HUDEP-2 (cell line): ENCODE data around the gene GLIS2.
A peak's percentile ranks its signal among the peaks of the same experiment; 100 is the strongest.

ENCODE experiments used
- DNase-seq, 76 experiments: peaks; one replicate each; lab custom pipeline; 2025; ENCODE audit not compliant: unreplicated experiment in 76 of 76; lab: John Stamatoyannopoulos, UW

GLIS2 gene

DNA sequence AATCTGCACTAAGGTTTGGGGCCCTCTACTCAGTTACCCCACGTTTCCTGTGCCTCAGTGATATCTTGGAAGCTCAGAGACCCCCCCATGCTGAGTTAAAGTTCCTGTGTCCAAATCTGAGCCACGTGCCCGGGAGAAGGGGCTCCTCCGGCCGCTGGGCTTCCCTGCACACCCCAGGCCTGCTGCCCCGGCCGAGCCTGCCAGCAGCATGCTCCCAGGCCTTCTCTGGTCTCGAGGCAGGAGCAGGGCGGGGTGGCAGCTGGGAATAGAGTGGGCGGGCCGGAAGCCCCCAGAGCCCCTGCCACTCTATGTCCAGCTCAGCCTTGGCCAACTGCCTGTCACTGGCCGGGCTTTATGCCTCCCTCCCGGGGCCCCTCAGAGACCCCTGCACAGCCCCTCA lies 50.1 kb downstream of the GLIS2 start:
- DNase-seq: no peak

DNA sequence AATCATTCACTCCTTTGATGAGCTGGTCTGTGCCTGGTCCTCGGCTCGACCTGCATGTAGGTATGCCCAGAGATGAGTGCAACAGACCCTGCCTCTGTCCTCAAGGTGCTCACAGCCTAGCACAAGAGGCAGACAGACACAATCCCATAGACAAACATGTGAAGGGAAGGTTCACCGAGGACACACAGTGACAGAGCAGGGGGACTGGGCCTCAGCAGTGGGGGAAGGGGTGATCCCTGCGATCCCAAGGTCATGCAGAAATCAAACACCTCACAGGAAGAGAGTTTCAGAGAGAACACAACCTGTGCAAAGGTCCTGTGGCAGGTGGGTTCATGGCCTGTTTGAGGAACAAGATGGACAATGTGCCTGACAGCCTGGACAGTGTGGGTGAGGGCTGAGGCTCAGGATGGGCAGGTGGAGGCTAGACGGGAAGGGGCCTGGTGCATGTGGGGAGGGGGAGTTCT lies 51.6 kb downstream of the GLIS2 start:
- DNase-seq: no peak

DNA sequence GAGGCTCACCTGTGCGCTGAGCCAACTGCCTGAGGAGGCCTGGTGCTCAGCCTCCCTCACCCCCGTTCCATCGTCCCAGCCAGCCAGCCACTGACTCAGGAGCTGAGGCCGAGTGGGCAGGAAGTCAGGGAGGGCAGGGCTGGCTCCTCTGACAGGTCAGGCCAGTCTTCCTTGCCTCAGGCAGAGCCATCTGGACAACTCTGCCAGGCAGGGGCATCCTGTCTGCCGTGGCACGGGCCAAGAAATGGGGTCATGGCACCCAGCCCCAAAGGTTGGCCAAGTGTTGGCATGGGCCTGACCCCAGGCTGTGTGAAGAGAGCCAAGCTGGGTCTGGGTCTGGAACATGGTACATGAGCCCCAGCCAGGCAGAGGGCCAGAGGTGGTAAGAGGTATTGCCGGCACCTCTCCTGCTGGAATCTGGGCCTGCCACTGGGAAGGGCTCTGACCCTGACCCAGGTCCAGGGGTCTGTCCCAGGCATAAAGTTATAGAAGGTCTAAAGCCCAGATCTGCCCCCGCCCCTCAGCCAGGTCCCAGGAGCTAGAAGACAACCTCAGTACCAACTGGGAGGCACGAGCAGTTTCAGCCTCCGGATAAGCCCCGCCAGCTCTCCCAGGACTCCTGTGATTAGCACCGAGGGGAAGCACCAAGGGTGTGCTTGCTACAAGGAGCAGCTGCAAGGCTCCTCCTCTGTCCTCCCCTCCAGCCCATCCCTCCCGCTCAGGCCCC lies 53.3 kb downstream of the GLIS2 start:
- no peak for DNase-seq

DNA sequence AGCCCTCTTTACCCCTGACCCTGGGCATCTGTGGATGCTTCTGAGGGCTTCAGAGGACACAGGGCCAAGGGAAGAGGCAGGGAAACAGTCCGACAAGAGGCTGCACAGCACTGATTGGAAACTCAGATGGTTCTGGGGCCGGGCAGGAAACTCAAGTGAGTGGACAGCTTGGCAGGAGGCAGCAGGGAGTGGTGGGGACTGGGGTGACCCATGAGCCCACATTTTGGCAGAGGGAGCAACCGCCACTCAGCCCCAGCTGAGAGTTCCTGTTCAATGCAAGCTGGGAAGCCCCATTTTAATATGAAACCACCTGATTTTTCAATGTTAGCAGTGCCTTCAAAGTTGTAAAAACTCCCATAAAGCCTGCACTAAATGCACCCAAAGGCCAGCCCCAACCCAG lies 54.3 kb downstream of the GLIS2 start:
- no peak for DNase-seq

DNA sequence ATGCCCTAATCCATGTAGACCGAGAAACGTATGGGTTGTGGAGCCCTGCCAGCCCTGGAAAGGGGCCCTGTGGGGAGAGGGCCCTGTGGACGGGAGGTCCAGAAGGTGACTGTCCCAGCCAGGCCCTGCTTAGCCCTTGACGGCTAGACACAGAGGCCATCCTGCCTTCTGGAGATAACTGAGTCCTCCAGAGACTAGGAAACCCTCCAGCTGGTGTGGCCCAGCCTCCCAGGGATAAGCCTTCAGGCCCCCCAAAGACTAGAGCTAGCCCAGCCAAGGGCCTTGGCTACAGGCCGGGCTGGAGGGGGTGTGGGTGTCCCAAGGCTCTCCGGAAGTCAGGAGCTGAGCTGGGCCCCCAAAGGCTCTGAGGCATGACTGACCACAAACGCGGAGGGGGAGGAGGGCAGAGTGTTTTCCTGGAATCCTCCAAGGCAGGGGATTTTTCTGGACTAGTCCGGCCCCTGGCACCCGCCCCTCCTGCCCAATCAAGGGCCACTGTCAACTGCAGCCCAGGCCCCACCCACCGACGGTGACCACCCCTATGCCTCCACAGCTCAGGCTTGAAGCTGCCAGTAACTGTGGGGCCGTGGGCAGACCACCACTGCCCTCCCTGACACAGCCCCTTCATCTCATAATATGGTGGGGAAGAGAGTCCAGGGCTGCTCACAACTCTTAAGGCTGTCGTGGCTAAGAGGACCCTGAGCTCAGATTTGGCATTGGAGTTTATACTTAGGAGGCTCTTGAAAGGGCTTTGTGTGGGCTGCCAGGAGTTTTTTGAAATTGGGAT lies 54.9 kb downstream of the GLIS2 start:
- peak in 1 of 76 experiments; percentile 19 for DNase-seq

DNA sequence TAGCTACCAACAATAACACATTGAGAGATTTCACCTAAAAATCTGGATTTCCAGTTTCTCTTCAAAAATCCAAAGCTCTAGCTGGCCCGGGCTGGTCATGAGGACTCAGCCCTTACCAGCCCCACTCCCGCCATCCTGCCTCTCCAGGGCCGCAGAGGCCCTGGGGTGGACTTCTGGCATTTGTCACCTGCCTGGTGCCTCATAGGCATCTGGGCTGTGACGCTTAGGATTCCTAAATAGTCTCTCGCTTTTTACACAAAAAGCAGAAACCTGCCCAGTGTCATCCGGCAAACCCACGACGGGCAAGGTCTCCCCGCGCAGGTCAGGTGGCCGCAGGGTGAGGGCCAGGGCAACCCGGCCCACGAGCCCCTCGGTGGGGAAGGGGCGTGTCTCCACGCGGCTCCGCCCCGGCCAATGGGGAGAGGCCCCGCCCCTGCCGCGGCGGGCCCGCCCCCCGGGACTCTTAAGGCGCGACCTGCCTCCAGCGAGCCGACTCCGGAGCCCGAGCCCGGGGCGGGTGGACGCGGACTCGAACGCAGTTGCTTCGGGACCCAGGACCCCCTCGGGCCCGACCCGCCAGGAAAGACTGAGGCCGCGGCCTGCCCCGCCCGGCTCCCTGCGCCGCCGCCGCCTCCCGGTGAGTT lies 55.6 kb downstream of the GLIS2 start, which contains the start of gene VASN:
Gene VASN (plus strand): TSS at position 492 of the 644 bp plus-strand sequence. CDS start 9,030 bp downstream, outside the sequence.
- peak in 56 of 76 experiments; percentile 4 to 69 (median 45) for DNase-seq

DNA sequence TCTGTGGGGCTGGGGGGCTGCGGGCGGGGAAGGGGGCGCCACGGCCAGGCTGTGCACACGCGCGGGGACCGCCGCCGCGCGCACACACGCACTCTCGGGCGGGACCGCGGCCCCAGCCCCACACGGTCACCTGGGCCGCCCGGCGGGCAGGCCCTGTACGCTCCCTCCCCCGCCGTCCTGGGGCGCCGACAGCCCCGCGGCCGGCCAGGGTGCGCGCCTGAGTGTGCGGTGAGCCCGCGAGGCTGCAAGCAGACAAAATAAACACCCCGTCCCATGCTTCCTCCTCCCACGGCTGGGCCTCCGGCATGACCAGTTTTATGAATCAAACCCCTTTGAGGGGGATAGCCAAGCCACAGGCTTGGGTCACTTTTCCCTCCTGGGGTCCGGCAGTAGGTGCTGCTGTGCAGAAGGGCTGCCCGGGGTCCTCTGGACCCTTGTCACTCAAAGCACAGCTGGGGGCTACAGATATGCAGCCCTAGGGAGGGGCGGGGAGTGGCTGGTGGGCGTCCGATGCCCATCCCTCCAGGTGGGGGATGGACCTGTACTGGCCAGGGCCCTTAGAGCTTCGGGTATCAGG lies 56.2 kb downstream of the GLIS2 start:
- DNase-seq: peak in 2 of 76 experiments; percentile 14 to 18

DNA sequence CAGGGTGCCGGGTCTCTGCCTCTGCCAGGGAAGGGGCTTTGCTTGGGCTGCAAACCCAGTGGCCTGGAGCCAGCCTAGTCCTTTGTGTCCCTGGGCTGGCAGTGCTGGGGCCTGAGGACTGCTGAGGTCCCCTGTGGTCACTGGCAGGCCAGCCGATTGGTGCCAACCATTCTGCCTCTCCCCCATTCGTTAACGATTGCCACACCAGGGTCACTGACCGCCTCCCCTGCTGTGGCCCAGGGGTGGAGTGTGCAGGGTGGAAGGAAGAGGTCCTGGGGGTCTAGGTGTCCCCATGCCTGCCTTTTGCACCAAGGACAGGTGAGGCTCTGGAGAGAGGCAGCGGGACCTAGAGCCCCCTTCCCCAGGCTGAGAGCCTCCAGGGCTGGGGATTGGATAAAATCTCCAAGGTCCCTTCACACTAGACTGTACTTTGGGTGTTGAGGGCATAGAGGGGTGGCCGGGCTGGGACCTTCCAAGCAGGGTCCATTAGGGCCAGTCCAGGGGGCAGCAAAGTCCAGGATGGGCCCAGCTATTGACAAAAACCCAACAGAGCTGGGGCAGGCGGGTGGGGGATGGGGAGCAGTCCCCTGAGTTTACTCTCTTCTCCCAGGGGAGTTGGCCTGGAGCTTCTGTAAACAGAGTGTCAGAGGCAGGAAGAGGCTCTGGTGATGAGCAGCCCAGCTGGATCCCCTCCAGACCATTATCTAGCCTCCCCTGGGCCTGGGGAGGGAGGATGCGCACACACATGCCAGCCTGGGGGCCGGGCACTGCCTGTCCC lies 56.9 kb downstream of the GLIS2 start:
- peak in 73 of 76 experiments; percentile 8 to 88 (median 73) for DNase-seq

DNA sequence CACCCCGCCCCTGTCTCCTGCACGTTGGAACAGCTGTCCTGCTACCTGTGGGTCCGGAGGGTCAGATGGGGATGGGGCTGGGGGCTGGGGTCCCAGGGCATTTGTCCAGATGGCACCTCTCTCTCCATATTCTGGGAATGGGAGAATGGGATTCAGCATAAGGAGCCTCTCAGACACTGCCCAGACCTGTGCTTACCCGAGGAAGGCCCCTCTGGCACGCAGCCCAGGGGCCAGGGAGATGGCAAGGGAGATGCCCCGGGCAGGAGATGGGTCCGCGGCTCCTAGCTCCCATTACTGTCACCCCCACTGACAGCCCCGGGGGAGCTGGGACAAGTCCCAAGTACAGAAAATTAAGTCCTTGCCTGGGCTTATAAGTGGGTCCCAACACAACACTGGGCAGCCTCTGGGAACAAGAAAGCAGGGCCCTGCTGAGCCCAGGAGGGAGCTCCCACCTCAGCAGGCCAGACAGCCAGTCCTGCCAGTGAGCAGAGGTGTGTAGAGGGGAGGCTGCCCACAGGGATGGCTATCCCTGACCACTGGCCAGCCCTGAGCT lies 57.6 kb downstream of the GLIS2 start:
- DNase-seq: peak in 36 of 76 experiments; percentile 25 to 75 (median 52)

DNA sequence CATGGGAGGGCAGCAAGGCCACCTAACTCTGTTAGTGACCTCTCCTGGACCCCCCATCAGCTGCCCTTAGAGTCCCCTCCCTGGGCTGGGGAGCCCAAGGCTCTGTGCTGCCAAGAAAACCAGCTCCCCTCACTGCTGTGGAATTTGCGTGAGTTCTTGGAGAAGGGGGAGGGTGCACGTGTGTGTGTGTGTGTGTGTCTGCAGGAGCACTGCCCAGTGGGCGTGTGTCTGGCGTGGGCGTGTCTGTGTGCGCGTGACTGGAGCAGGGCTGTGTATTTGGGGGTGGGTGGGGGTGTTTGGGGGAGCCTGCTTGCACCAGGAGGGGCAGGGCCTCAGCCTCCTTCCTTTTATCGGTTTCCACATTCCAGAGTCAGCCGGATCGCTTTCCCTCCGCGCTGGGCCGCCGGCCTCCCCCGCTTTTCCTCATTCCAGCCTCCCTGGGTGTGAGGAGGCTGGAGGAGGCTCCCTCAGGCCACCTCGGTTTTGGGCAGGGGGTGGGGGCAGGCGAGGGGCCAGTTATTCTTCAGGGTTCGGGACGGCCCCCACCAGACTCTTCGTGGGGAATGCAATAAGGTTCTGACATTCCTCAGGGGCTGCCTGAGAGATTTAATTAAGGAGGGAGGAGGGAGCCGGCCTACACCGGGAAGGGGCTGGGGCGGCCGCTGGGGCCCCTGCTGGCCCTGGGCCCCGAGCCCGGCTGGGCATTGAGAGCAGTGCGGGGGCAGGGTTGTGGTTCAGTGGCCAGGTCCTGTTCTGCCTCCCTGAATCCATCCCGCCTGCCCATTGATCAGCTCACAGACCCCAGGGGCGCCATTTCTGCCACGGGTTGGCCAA lies 58.3 kb downstream of the GLIS2 start:
- peak in 48 of 76 experiments; percentile 2 to 68 (median 35) for DNase-seq

DNA sequence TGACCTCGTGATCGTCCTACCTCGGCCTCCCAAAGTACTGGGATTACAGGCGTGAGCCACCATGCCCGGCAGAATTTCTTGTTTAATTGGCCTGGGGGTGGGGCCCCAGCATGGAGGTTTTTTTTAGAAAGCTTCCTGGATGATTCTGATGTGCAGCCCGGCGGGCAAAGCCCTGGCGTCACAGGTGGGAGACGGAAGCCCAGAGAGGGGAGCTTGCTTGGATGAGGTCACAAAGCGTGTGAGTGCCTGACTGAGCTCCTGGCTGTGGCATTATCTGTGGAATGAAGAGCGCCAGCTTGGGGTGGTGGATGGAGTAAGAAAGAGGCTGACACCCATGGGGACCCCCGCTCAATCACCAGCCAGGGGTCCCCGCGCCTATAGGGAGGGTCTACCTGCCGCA lies 59.9 kb downstream of the GLIS2 start:
- DNase-seq: no peak

DNA sequence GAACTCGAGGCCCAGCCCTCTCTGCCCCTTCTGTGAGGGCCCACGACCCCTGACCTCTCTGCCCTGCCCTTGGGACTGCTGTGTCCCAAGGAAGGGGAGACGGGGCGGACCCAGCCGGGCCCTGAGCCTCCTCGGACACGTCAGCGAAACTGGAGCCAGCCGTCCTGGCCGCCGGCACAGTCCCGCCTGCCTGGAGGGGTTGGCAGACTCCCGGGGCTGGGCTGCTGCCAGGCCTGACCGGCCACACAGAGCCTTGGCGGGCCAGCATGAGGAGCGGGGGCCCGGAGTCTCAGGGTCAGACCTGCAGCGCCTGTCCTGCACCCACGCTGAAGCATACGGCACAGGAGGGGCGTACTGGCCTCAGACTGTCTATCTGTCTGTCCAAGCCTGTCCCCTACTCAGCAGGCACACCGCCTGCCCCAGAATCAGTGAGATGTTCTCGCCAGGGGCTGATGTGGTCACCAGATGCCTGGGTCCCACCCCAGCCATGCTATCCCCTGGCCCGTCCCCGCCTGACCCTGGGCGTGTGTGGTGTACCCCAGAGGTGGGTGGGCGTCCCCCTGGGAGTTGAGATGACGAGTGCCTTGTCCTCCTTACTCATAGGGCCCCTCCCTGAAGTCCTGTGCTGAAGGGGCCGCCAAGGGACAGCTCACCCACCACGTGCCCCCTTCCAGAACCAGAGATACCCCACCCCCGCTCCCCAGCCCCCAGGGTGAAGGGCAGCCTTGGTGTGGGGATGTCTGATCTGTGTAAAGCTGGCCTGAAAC lies 60.4 kb downstream of the GLIS2 start:
- no peak for DNase-seq

DNA sequence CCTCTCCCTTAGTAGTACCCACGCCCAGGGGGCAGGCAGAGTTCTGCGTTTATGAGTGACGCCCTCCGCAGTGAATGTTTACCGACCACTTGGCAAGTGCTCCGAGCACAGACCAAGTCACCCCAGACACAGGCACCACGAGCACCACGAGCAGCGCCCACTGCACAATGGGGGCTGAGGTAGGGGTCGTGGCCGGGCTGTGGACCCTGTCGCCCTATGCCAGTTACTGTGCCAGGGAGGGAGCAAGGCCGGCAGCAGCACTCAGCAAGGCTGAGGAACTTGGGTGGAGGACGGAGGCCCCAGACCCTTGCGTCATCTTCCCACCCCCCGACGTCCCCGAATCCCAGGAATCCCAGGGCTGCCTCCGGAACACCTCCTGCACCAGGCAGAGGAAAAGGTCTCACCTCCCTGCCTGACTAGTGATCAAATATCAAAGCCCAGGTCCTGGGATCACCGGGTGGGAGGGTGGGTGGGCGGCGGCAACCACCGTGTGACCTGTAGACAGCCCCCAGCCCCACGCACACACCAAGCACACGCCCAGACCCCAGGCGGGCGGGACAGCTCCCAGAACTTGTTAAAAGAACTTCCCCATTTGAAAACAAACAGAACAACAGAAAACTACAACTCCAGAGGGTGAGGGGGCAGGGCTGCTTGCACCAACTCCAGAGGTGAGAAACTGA lies 61.2 kb downstream of the GLIS2 start:
- no peak for DNase-seq

DNA sequence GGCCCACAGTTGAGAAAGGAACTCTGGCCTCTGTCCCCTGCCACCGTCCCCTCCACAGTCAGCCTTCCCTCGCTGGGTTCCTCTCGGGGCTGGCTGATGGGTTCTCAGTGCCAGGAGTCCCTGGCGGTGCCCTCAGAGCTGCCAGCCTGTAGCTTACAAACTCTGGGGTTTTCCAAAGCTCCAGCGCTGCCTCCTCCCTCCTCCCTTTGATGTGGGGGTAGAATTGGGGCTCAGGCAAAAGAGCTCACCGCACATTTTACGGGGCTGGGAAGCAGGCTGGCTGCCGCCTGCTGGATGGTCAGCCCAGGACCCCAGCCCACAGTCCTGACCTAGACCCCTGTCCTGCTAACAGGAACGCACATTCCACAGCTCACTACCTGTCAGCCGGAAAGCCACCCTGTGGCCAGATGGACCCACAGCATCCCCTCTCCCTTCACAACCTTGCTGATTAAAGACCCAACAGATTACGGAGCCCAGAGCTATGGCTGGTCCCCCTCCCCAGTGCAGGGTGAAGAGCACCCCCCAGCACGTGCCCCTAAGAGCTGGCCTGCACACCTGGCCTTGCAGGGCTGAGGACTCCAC lies 61.8 kb downstream of the GLIS2 start:
- no peak for DNase-seq

DNA sequence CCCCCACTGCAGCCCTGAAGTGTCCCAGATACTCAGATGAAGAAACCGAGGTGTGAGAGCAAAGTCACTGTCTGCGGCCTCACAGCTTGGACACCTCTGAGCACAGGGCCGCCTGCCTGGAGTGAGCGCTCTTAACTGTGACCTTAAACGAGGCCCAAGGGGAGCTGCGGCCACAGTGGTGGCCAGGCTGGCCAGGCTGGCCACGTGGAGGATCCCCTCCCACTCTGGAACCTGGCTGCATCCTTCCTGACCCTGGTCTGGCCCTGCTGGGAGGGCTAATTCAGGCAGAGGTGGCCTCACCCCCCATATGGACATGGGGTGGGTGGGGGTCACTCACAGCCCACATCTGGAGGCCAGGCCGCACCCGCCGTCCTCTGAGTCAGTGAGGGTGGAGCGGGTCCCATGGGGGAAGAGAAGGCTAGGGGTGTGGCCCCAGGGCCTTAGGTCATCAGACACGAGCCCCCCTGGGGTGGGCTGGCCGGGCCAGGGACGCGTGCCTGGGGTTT lies 62.3 kb downstream of the GLIS2 start:
- no peak for DNase-seq

DNA sequence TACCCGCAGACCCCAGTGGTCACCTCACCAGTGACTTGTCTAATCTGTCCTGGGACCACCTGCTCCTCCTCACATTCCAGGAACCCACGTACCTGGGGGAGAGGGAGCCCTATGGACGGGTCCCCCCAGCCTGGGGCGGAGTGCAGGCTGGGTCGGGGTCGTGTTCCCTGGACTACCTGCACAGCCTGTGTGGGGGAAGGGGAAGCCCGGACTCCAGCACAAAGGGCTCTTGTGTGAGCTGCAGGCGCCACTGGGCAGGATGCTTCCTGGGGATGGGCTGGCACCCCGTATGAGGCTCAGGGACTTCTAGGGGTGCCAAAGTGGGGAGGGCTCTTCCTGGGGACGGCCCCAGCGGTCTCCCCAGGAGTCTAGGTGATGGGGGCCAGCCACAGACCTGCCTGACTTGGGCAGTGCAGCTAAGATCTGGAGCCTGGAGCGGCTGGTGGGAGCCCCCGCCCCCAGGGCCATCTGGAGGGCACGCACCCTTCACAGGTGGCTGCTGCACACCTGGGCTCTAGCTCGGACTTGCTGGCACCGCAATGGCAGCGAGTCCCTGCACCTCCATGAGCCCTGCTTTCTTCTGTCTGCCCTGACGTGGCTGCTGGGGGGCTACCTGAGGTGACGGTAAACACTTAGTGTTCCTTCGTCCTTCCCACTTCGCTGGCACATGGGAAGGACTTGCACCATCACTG lies 63.3 kb downstream of the GLIS2 start:
- no peak for DNase-seq
